Brain pericyte (primary cell): ENCODE measurements around the gene GPR150.
A peak's percentile ranks its signal among the peaks of the same experiment; 100 is the strongest.

Experiments used
- DNase-seq: peaks from one replicate; pipeline ENCODE4 v3.0.0-alpha.2; 2012; ENCODE audit warnings: low read depth, low spot score

The GPR150 gene

GRCh38 chr5:95649842-95650620, 30.1 kb downstream of the GPR150 start:
- DNase-seq = no peak

GRCh38 chr5:95652849-95653248, 33.0 kb downstream of the GPR150 start:
- DNase-seq = no peak

GRCh38 chr5:95654196-95654595, 34.3 kb downstream of the GPR150 start:
- DNase-seq = no peak

GRCh38 chr5:95655575-95655974, 35.7 kb downstream of the GPR150 start:
- no peak for DNase-seq

GRCh38 chr5:95660060-95660459, 40.2 kb downstream of the GPR150 start:
- no peak for DNase-seq

- DNase-seq = no peak
Observed at GRCh38 chr5:95662946-95663345, 43.1 kb downstream of the GPR150 start.

GRCh38 chr5:95664204-95664786, 44.4 kb downstream of the GPR150 start:
- no peak for DNase-seq

- no peak for DNase-seq
Observed at GRCh38 chr5:95667061-95667618, 47.3 kb downstream of the GPR150 start.

GRCh38 chr5:95667678-95668077, 47.8 kb downstream of the GPR150 start:
- no peak for DNase-seq

GRCh38 chr5:95668216-95668615, 48.3 kb downstream of the GPR150 start:
- DNase-seq = no peak

- DNase-seq = no peak
Observed at GRCh38 chr5:95668728-95669127, 48.8 kb downstream of the GPR150 start.

- DNase-seq = peak; percentile 93
Observed at GRCh38 chr5:95669540-95669939, 49.7 kb downstream of the GPR150 start.

GRCh38 chr5:95669985-95670384, 50.1 kb downstream of the GPR150 start:
- DNase-seq = no peak

- DNase-seq = no peak
Observed at GRCh38 chr5:95670568-95670967, 50.7 kb downstream of the GPR150 start.
